HG03095 (cell line): ENCODE measurements around the gene SLC9A4.
"Not testable (repeated sequence)": the region's sequence is repeated elsewhere in the genome, so short reads cannot be mapped to it uniquely, and the experiment has no call there.

Experiments
- ATAC-seq: cut with Tn5 transposase; IDR thresholded peaks from one replicate; pipeline ENCODE4 v1.9.1; 2021; ENCODE audit warnings: moderate library complexity; ENCODE audit not compliant: unreplicated experiment

The SLC9A4 gene

GRCh38 chr2:102540882-102541281 is 67.9 kb downstream of the SLC9A4 start:
- ATAC-seq: no peak

- no peak for ATAC-seq
Observed at GRCh38 chr2:102544182-102544581, 71.2 kb downstream of the SLC9A4 start.

- no peak for ATAC-seq
Observed at GRCh38 chr2:102547462-102547861, 74.4 kb downstream of the SLC9A4 start.

GRCh38 chr2:102549027-102549426 is 76.0 kb downstream of the SLC9A4 start:
- no peak for ATAC-seq

GRCh38 chr2:102550151-102550550 is 77.1 kb downstream of the SLC9A4 start:
- no peak for ATAC-seq

GRCh38 chr2:102551329-102552096 is 78.5 kb downstream of the SLC9A4 start:
- ATAC-seq: no peak

GRCh38 chr2:102553601-102554000 is 80.6 kb downstream of the SLC9A4 start:
- ATAC-seq: no peak

- ATAC-seq: no peak
Observed at GRCh38 chr2:102558463-102558862, 85.4 kb downstream of the SLC9A4 start.

GRCh38 chr2:102562542-102562941 is 89.5 kb downstream of the SLC9A4 start:
- ATAC-seq: not testable (repeated sequence)

GRCh38 chr2:102575888-102576287 is 102.9 kb downstream of the SLC9A4 start:
- no peak for ATAC-seq

- ATAC-seq: no peak
Observed at GRCh38 chr2:102578376-102578775, 105.3 kb downstream of the SLC9A4 start.

- no peak for ATAC-seq
Observed at GRCh38 chr2:102581911-102582310, 108.9 kb downstream of the SLC9A4 start.

GRCh38 chr2:102582845-102583244 is 109.8 kb downstream of the SLC9A4 start:
- no peak for ATAC-seq
